Ishikawa (cell line): ENCODE results near the gene CLCNKB.

Experiments
- CEBPB ChIP-seq: IDR thresholded peaks from 2 replicates; pipeline ENCODE4 v1.6.1; 2012
- CREB1 ChIP-seq: IDR thresholded peaks from 2 replicates; pipeline ENCODE4 v1.6.1; 2012; ENCODE audit warnings: low read depth
- EGR1 ChIP-seq: IDR thresholded peaks from 2 replicates; pipeline ENCODE4 v1.6.1; 2012
- EP300 ChIP-seq: IDR thresholded peaks from 2 replicates; pipeline ENCODE4 v1.6.1; 2012; ENCODE audit warnings: borderline replicate concordance
- RAD21 ChIP-seq: IDR thresholded peaks from 2 replicates; pipeline ENCODE4 v1.6.1; 2012; ENCODE audit warnings: low read depth
- TCF12 ChIP-seq: IDR thresholded peaks from 2 replicates; pipeline ENCODE4 v1.6.1; 2012; ENCODE audit warnings: low read depth
- TEAD4 ChIP-seq: IDR thresholded peaks from 2 replicates; pipeline ENCODE4 v1.6.1; 2012
- TF ChIP-seq, protein P1 (sequence below): IDR thresholded peaks from 2 replicates; pipeline ENCODE4 v1.6.1; 2012
- TF ChIP-seq, protein P2 (sequence below): IDR thresholded peaks from 2 replicates; pipeline ENCODE4 v1.6.1; 2012; ENCODE audit warnings: low read depth, mild to moderate bottlenecking

DNA sequence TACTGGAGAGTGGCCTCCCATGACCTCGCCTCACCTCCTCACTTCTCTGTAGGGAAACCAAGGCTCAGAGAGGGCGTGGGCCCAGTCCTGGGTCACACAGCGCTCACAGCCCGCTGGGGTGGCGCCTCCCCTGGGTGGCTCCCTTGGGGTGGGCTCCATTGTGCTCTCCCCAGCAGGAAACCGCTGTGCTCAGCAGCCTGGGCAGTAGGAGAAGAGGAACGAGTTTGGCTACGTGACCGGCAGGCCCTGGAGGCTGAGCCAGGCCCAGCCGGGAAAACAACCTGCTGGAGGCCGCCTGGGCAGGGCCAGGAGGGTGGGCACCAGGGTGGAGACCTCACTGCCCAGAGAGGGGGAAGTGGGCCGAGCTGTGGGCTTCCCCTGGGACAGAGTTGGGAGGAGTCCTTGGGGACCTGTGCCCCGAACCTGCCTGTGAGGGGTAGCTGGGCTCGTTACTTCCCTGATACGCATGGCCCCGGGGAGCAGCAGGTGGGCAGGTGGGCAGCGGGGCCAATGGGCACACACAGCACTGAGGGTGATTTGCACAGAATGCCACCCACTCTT lies 44.8 kb downstream of the CLCNKB start:
- TF ChIP-seq, protein P1, sequence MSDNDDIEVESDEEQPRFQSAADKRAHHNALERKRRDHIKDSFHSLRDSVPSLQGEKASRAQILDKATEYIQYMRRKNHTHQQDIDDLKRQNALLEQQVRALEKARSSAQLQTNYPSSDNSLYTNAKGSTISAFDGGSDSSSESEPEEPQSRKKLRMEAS = no peak
- TF ChIP-seq EGR1 (no peak), RAD21 (no peak), TCF12 (peak; percentile 75; the same call in 1 of the 2 replicates), CEBPB (no peak), CREB1 (no peak), EP300 (peak; percentile 44; the same call in 1 of the 2 replicates), TEAD4 (no peak)
- TF ChIP-seq, protein P2, sequence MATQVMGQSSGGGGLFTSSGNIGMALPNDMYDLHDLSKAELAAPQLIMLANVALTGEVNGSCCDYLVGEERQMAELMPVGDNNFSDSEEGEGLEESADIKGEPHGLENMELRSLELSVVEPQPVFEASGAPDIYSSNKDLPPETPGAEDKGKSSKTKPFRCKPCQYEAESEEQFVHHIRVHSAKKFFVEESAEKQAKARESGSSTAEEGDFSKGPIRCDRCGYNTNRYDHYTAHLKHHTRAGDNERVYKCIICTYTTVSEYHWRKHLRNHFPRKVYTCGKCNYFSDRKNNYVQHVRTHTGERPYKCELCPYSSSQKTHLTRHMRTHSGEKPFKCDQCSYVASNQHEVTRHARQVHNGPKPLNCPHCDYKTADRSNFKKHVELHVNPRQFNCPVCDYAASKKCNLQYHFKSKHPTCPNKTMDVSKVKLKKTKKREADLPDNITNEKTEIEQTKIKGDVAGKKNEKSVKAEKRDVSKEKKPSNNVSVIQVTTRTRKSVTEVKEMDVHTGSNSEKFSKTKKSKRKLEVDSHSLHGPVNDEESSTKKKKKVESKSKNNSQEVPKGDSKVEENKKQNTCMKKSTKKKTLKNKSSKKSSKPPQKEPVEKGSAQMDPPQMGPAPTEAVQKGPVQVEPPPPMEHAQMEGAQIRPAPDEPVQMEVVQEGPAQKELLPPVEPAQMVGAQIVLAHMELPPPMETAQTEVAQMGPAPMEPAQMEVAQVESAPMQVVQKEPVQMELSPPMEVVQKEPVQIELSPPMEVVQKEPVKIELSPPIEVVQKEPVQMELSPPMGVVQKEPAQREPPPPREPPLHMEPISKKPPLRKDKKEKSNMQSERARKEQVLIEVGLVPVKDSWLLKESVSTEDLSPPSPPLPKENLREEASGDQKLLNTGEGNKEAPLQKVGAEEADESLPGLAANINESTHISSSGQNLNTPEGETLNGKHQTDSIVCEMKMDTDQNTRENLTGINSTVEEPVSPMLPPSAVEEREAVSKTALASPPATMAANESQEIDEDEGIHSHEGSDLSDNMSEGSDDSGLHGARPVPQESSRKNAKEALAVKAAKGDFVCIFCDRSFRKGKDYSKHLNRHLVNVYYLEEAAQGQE = no peak
